Neutrophil (primary cell): Measurements from ENCODE around the gene TSPAN4.

Source experiments
- H3K27ac ChIP-seq: fragments of 200-600 bp; sonication (generic); 2 replicates; pipeline ENCODE4 v1.5.1; 2016; ENCODE audit warnings: mild to moderate bottlenecking, moderate library complexity
- H3K27me3 ChIP-seq: fragments of 200-600 bp; sonication (generic); 2 replicates; pipeline ENCODE4 v1.6.0; 2016; ENCODE audit warnings: mild to moderate bottlenecking
- H3K36me3 ChIP-seq: fragments of 200-600 bp; sonication (generic); 2 replicates; pipeline ENCODE4 v1.5.1; 2017
- H3K4me1 ChIP-seq, 2 experiments: fragments of 200-600 bp in 1 of 2; sonication (generic) in 1 of 2; 1 replicate in 1 of 2; 2 replicates in 1 of 2; pipeline versions ENCODE4 v1.5.1 to v1.6.1; 2013 to 2016; ENCODE audit warnings: low read depth in 1 of 2, low read length in 1 of 2, mild to moderate bottlenecking in 1 of 2, moderate library complexity in 1 of 2; ENCODE audit not compliant: control insufficient read depth in 1 of 2, insufficient read depth in 1 of 2
- H3K4me3 ChIP-seq, 2 experiments: fragments of 200-600 bp in 1 of 2; sonication (generic) in 1 of 2; 1 replicate in 1 of 2; 2 replicates in 1 of 2; pipeline ENCODE4 v1.5.1; 2013 to 2016; ENCODE audit warnings: low read depth in 1 of 2, low read length in 1 of 2, mild to moderate bottlenecking in 1 of 2, moderate library complexity in 1 of 2
- H3K9me3 ChIP-seq: fragments of 200-600 bp; sonication (generic); 2 replicates; pipeline ENCODE4 v1.5.1; 2016
- TF ChIP-seq, protein P1 (sequence below): fragments of 200-600 bp; sonication (generic); IDR thresholded peaks from 2 replicates; pipeline ENCODE4 v1.5.1; 2016; ENCODE audit warnings: antibody characterized with exemption

The TSPAN4 gene

DNA sequence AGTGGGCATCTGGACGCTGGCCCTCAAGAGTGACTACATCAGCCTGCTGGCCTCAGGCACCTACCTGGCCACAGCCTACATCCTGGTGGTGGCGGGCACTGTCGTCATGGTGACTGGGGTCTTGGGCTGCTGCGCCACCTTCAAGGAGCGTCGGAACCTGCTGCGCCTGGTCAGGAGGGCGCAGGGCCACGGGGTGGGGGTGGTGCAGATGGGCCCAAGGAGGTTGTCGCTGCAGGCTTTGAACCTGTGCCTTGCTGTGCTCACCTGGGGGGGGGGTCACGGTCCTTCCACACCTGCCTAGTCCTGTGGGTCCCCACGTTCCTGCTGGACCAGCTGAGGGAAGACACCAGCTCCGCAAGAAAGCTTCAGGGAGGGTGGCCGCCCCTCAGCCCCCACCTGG is 6.4 kb upstream of the TSPAN4 start:
- no peak overlapping the region for H3K27ac ChIP-seq
- H3K9me3 ChIP-seq = no peaks in the 10 kb centered on the region
- H3K4me1 ChIP-seq = peaks cover 36 to 48% of the 10 kb centered on the region in 2 experiments
- H3K27me3 ChIP-seq = peaks cover 41% of the 10 kb centered on the region
- TF ChIP-seq, protein P1, sequence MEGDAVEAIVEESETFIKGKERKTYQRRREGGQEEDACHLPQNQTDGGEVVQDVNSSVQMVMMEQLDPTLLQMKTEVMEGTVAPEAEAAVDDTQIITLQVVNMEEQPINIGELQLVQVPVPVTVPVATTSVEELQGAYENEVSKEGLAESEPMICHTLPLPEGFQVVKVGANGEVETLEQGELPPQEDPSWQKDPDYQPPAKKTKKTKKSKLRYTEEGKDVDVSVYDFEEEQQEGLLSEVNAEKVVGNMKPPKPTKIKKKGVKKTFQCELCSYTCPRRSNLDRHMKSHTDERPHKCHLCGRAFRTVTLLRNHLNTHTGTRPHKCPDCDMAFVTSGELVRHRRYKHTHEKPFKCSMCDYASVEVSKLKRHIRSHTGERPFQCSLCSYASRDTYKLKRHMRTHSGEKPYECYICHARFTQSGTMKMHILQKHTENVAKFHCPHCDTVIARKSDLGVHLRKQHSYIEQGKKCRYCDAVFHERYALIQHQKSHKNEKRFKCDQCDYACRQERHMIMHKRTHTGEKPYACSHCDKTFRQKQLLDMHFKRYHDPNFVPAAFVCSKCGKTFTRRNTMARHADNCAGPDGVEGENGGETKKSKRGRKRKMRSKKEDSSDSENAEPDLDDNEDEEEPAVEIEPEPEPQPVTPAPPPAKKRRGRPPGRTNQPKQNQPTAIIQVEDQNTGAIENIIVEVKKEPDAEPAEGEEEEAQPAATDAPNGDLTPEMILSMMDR = no peak
- H3K36me3 ChIP-seq = peaks cover 46% of the 10 kb centered on the region
- H3K4me3 ChIP-seq = no peak overlapping the region

DNA sequence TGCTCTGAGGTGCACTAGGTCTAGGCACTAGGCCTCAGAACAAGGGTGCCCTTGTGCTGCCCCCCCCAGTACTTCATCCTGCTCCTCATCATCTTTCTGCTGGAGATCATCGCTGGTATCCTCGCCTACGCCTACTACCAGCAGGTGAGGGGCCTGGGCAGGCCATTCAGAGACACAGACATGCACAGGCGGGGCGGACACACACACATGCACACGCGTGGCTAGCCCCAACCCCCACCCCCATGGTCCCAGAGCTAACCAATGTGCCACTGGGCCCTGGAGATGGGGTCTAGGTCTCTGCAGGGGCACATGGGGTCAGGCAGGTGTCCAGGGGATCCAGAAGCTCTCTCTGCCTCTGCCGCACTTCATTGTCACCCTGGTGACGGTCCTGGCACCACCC is 6.0 kb upstream of the TSPAN4 start:
- Histone ChIP-seq H3K9me3 (no peaks in the 10 kb centered on the region), H3K27me3 (peaks cover 37% of the 10 kb centered on the region), H3K4me1 (peaks cover 38 to 48% of the 10 kb centered on the region in 2 experiments), H3K36me3 (peaks cover 46% of the 10 kb centered on the region), H3K27ac (no peak overlapping the region), H3K4me3 (no peak overlapping the region)
- TF ChIP-seq, protein P1 = no peak

DNA sequence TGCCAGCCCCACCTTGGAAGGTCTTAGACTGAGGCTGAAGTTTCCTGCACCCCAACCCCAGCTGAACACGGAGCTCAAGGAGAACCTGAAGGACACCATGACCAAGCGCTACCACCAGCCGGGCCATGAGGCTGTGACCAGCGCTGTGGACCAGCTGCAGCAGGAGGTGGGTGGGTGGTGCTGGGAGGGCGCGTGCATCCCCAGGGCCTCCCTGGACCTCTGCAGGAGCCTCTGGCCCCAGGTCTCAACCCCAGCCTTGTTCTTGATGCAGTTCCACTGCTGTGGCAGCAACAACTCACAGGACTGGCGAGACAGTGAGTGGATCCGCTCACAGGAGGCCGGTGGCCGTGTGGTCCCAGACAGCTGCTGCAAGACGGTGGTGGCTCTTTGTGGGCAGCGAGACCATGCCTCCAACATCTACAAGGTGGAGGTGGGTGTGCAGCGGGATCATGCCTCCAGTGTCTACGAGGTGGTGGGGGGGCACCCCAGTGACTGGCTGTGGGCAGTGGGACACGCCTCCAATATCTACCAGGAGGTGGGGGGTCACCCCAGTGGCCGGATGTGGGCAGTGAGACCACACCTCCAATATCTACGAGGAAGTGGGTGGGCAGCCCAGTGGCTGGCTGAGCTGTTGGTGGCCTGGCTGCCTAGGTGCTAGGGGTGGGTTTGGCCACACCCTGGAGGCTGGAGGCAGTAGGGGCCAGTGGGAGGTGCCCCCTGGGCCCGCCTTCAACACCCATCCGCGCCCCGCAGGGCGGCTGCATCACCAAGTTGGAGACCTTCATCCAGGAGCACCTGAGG is 5.3 kb upstream of the TSPAN4 start:
- TF ChIP-seq, protein P1 = no peak
- Histone ChIP-seq H3K4me1 (peaks cover 36 to 47% of the 10 kb centered on the region in 2 experiments), H3K27ac (no peak overlapping the region), H3K27me3 (peaks cover 30% of the 10 kb centered on the region), H3K4me3 (no peak overlapping the region), H3K9me3 (no peaks in the 10 kb centered on the region), H3K36me3 (peaks cover 46% of the 10 kb centered on the region)

DNA sequence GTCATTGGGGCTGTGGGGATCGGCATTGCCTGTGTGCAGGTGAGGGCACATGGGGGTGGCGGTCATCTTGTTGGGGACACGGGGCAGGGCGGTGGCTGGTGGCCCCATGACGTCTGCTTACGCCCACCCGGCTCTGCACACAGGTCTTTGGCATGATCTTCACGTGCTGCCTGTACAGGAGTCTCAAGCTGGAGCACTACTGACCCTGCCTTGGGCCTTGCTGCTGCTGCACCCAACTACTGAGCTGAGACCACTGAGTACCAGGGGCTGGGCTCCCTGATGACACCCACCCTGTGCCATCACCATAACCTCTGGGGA is 4.7 kb upstream of the TSPAN4 start:
- Histone ChIP-seq H3K4me3 (no peak overlapping the region), H3K27me3 (peaks cover 27% of the 10 kb centered on the region), H3K36me3 (peaks cover 46% of the 10 kb centered on the region), H3K4me1 (peaks cover 34 to 47% of the 10 kb centered on the region in 2 experiments), H3K9me3 (no peaks in the 10 kb centered on the region), H3K27ac (no peak overlapping the region)
- TF ChIP-seq, protein P1 = no peak

DNA sequence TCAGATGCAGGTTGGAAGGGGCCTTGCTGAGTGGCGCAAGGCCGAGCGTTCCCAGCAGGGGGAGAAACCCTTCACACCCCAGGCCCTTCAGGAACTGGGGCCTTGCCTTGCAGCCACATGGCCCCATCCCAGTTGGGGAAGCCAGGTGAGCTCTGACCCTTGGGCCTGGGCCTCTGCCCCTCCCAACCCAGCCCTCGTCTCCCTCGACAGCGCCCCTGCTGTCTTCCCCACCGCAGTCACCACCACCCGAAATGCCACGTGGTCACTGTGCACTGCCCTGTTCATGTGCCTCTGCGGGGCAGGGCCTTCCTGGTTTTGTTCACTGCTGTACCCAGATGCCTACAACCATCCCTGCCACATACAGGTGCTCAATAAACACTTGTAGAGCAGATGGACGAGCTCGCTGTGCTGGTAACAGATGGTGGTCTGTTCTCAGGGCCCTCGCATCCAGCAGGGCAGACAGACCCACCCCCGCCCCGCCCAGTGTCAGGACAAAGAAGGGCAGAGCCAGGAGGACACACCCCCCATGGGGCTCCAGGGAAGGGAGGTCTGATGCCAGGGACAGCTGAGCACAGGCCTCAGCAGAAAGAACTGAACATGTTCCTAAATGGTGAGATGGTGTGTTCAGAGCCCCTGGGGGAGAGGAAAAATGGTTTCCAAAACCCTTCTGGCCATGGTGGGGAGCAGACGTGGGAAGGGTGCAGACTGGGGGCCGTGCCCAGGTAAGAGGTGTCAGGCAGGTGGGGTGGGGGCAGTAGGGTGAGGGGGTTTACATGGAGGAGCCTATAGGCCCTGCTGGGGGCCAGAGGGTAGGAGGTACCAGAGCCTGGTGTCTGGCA is 4.0 kb upstream of the TSPAN4 start:
- TF ChIP-seq, protein P1 = no peak
- Histone ChIP-seq H3K9me3 (no peaks in the 10 kb centered on the region), H3K27me3 (peaks cover 27% of the 10 kb centered on the region), H3K36me3 (peaks cover 46% of the 10 kb centered on the region), H3K4me1 (peaks cover 35 to 48% of the 10 kb centered on the region in 2 experiments), H3K27ac (no peak overlapping the region), H3K4me3 (no peak overlapping the region)
